ENCODE results near the gene OR1E2. TPM values are rescaled to one million over a fixed set of nuclear protein-coding genes. Genes with fewer than 3 reads are reported as not detected.
"Not testable (repeated sequence)": the region's sequence is repeated elsewhere in the genome, so short reads cannot be mapped to it uniquely, and the experiment has no call there.

OR1E2 gene
- total RNA-seq, 1 experiment from 2014 or later = not detected

DNA sequence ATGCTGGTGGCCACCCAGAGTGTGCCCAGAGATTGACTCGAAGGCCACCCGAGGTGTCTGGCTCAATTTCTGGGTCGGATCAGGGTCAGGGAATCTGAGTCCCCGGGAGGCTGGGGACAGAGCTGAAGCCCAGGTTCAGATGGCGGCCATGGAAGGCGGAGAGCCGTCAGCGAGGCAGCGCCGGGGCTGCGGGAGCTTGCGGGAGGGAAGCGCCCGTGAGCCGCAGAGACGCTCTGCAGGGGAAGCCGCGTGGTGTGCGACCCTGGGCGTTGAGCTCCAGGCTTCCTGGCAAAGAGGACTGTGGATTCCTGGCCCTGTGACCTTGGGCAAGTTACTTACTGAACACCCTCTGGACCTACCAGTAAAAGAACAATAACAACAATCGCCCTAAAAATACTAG is 38.5 kb upstream of the OR1E2 start:
- H3K36me3 ChIP-seq (ENCODE audit: control insufficient read depth, insufficient read depth, low read length) = no peaks in the 10 kb centered on the region
- ChIA-PET CTCF (no interaction called here), POLR2A (no interaction called here)
- H3K27me3 ChIP-seq (replicated peaks; ENCODE audit: control insufficient read depth, insufficient read depth, low read length) = no peaks in the 10 kb centered on the region
- H3K4me3 ChIP-seq (ENCODE audit: low read depth, low read length) = no peak overlapping the region
- peaks cover 33% of the 10 kb centered on the region for H3K4me1 ChIP-seq
- Mint-ChIP-seq H3K27ac (ENCODE audit: unreplicated experiment) (no peak overlapping the region), H3K4me3 (ENCODE audit: unreplicated experiment) (no peak overlapping the region), H3K27me3 (ENCODE audit: insufficient read depth, unreplicated experiment) (no peaks in the 10 kb centered on the region), H3K9me3 (ENCODE audit: unreplicated experiment) (no peaks in the 10 kb centered on the region), H3K4me1 (ENCODE audit: low read depth, unreplicated experiment) (peaks cover 30% of the 10 kb centered on the region), H3K36me3 (ENCODE audit: insufficient read depth, unreplicated experiment) (no peaks in the 10 kb centered on the region)
- intact Hi-C loops (cut with micrococcal nuclease; ENCODE audit: unreplicated experiment) = loop anchor here (10.0 kb wide), 1 partner anchor 63 kb away; no protein-coding TSS in a partner anchor
- TF ChIP-seq, protein P1, sequence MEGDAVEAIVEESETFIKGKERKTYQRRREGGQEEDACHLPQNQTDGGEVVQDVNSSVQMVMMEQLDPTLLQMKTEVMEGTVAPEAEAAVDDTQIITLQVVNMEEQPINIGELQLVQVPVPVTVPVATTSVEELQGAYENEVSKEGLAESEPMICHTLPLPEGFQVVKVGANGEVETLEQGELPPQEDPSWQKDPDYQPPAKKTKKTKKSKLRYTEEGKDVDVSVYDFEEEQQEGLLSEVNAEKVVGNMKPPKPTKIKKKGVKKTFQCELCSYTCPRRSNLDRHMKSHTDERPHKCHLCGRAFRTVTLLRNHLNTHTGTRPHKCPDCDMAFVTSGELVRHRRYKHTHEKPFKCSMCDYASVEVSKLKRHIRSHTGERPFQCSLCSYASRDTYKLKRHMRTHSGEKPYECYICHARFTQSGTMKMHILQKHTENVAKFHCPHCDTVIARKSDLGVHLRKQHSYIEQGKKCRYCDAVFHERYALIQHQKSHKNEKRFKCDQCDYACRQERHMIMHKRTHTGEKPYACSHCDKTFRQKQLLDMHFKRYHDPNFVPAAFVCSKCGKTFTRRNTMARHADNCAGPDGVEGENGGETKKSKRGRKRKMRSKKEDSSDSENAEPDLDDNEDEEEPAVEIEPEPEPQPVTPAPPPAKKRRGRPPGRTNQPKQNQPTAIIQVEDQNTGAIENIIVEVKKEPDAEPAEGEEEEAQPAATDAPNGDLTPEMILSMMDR (IDR thresholded peaks at IDR 0.05; ENCODE audit: insufficient read depth in 1 of 2, low read depth in 1 of 2, low read length in 1 of 2, severe bottlenecking in 1 of 2, unreplicated experiment in 1 of 2) = no peak
- DNase-seq = no peak
- 0 out of 2 replicates have a peak, but pooled peaks cover 3% of the 10 kb centered on the region for H3K9me3 ChIP-seq
- BruUV-seq (replicated peaks) = no TSS peak

DNA sequence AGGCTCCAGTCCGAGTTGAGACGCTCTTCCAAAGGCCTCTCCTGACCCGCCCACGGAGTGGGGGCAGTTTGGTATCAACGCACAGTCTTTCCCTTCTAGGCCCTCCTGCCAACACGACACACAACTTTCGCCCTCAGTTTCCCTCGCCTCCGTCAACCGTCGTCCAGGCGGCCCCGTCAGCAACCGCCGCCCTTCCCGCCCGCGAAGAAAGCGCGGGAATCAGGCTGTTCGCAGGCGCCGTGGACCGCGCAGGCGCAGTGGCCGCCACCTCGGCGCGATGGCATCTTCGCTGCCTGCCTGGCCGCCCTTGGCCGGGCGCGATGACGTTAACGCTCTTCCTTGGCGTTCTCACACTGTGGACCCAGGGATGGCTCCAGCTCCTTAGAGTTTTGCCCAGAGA is 38.0 kb upstream of the OR1E2 start, which contains the start of gene SPATA22:
Gene SPATA22, minus strand, starts transcription at position 221 of the 400 bp plus-strand sequence. CDS start 2,494 bp downstream, outside the sequence.
- peaks cover 32% of the 10 kb centered on the region for H3K4me1 ChIP-seq
- no peaks in the 10 kb centered on the region for H3K9me3 Mint-ChIP-seq (ENCODE audit: unreplicated experiment)
- no TSS peak for BruUV-seq (replicated peaks)
- H3K36me3 Mint-ChIP-seq (ENCODE audit: insufficient read depth, unreplicated experiment) = no peaks in the 10 kb centered on the region
- H3K9me3 ChIP-seq = 0 out of 2 replicates have a peak, but pooled peaks cover 3% of the 10 kb centered on the region
- no peaks in the 10 kb centered on the region for H3K27me3 ChIP-seq (replicated peaks; ENCODE audit: control insufficient read depth, insufficient read depth, low read length)
- no peak for DNase-seq
- ChIA-PET CTCF (no interaction called here), POLR2A (no interaction called here)
- no peaks in the 10 kb centered on the region for H3K27me3 Mint-ChIP-seq (ENCODE audit: insufficient read depth, unreplicated experiment)
- TF ChIP-seq, protein P1 (IDR thresholded peaks at IDR 0.05; ENCODE audit: insufficient read depth in 1 of 2, low read depth in 1 of 2, low read length in 1 of 2, severe bottlenecking in 1 of 2, unreplicated experiment in 1 of 2) = no peak
- H3K4me3 Mint-ChIP-seq (ENCODE audit: unreplicated experiment) = no peak within 1 kb of the TSS
- no peak within 1 kb of the TSS for H3K4me3 ChIP-seq (ENCODE audit: low read depth, low read length)
- intact Hi-C loops (cut with micrococcal nuclease; ENCODE audit: unreplicated experiment) = loop anchor here (10.0 kb wide), 1 partner anchor 63 kb away; no protein-coding TSS in a partner anchor
- H3K27ac Mint-ChIP-seq (ENCODE audit: unreplicated experiment) = no peak within 1 kb of the TSS
- no peaks in the 10 kb centered on the region for H3K36me3 ChIP-seq (ENCODE audit: control insufficient read depth, insufficient read depth, low read length)
- peaks cover 30% of the 10 kb centered on the region for H3K4me1 Mint-ChIP-seq (ENCODE audit: low read depth, unreplicated experiment)

DNA sequence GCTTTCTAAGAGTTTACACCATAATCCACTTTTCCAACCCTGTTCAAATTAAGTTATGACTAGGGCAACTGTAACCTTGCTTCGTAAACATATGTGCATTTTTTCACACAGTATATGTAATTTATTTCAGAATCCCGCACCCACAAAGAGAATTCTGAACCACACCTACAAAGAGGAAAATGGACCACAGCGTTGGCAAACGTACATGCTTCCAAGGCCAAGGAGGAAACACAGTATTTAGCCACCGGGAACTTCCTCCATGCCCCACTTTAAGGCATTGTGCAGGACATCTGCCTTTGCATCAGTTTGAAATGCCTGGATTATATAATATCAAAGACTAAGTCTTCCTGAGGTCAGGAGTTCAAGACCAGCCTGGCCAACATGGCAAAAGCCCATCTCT is 35.9 kb upstream of the OR1E2 start:
- Histone ChIP-seq H3K36me3 (ENCODE audit: control insufficient read depth, insufficient read depth, low read length) (no peaks in the 10 kb centered on the region), H3K4me3 (ENCODE audit: low read depth, low read length) (no peak overlapping the region), H3K4me1 (peaks cover 11% of the 10 kb centered on the region), H3K27me3 (replicated peaks; ENCODE audit: control insufficient read depth, insufficient read depth, low read length) (no peaks in the 10 kb centered on the region), H3K9me3 (0 out of 2 replicates have a peak, but pooled peaks cover 3% of the 10 kb centered on the region)
- H3K27ac Mint-ChIP-seq (ENCODE audit: unreplicated experiment) = no peak overlapping the region
- TF ChIP-seq, protein P1 (IDR thresholded peaks at IDR 0.05; ENCODE audit: insufficient read depth in 1 of 2, low read depth in 1 of 2, low read length in 1 of 2, severe bottlenecking in 1 of 2, unreplicated experiment in 1 of 2) = no peak
- POLR2A ChIA-PET = no interaction called here
- no peaks in the 10 kb centered on the region for H3K9me3 Mint-ChIP-seq (ENCODE audit: unreplicated experiment)
- no peak overlapping the region for H3K4me3 Mint-ChIP-seq (ENCODE audit: unreplicated experiment)
- intact Hi-C loops (cut with micrococcal nuclease; ENCODE audit: unreplicated experiment) = no loop called here
- no peak for DNase-seq
- CTCF ChIA-PET = no interaction called here
- H3K27me3 Mint-ChIP-seq (ENCODE audit: insufficient read depth, unreplicated experiment) = no peaks in the 10 kb centered on the region
- peaks cover 11% of the 10 kb centered on the region for H3K4me1 Mint-ChIP-seq (ENCODE audit: low read depth, unreplicated experiment)
- no peaks in the 10 kb centered on the region for H3K36me3 Mint-ChIP-seq (ENCODE audit: insufficient read depth, unreplicated experiment)
- BruUV-seq (replicated peaks) = no TSS peak

DNA sequence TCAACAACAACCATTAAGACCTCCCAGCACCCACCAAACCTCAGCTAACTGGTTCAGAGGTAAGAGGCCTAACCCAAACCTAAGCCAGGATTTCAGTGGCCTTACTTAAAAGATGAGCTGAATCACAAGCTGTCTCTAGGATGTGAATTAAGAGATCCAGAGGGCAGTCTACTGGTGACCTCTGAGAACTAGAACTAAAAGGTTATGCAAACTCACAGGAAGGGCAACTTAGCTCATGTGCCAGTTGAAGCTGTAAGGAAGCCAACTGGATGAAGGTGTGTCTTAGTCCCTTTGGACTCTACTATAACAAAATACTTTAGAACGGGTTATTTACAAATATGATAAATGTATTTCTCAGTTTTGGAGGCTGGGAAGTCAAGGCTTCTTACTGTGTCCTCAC is 32.7 kb upstream of the OR1E2 start:
- H3K9me3 ChIP-seq; H3K9me3 Mint-ChIP-seq (ENCODE audit: unreplicated experiment); H3K4me3 ChIP-seq (ENCODE audit: low read depth, low read length); H3K27me3 Mint-ChIP-seq (ENCODE audit: insufficient read depth, unreplicated experiment); H3K36me3 Mint-ChIP-seq (ENCODE audit: insufficient read depth, unreplicated experiment); CTCF ChIA-PET; H3K4me1 Mint-ChIP-seq (ENCODE audit: low read depth, unreplicated experiment); H3K4me1 ChIP-seq; H3K36me3 ChIP-seq (ENCODE audit: control insufficient read depth, insufficient read depth, low read length); POLR2A ChIA-PET; H3K27me3 ChIP-seq (replicated peaks; ENCODE audit: control insufficient read depth, insufficient read depth, low read length); intact Hi-C loops (cut with micrococcal nuclease; ENCODE audit: unreplicated experiment); DNase-seq; H3K27ac Mint-ChIP-seq (ENCODE audit: unreplicated experiment); BruUV-seq (replicated peaks); H3K4me3 Mint-ChIP-seq (ENCODE audit: unreplicated experiment): not testable (repeated sequence)
